Neural progenitor cell (in vitro differentiated cells): Measurements from ENCODE around the gene ITGA8.

Experiments used
- EZH2 ChIP-seq: fragments of 200-600 bp; sonication (generic); IDR thresholded peaks from 2 replicates; pipeline ENCODE4 v1.6.1; 2017; ENCODE audit warnings: antibody characterized with exemption, mild to moderate bottlenecking, moderate library complexity
- EZH2phosphoT487 ChIP-seq: fragments of 200-600 bp; sonication (generic); IDR thresholded peaks from 2 replicates; pipeline ENCODE4 v1.6.1; 2017; ENCODE audit warnings: antibody characterized with exemption
- TF ChIP-seq, protein P1 (sequence below): fragments of 200-600 bp; sonication (generic); IDR thresholded peaks from 2 replicates; pipeline ENCODE4 v1.5.1; 2017; ENCODE audit warnings: antibody characterized with exemption, mild to moderate bottlenecking

DNA sequence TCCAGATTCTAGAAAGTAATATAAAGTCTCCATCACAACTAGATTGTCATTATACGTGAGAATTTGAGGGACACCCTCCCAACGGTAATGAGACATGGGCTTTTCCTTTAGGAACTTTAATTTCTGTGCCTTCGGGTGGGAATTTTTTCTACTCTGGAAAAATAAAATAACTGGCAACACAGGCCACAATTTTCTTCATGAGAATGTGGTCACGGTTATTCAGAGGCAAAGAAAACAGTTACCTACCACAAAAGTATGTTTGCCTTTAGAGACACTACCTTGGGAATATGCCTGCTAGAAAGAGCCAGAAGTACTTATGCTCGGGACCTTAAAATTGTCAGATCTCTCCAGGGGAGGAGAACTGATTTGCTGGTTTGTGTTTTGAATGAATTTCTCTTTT, 99.4 kb downstream of the ITGA8 start:
- TF ChIP-seq, protein P1, sequence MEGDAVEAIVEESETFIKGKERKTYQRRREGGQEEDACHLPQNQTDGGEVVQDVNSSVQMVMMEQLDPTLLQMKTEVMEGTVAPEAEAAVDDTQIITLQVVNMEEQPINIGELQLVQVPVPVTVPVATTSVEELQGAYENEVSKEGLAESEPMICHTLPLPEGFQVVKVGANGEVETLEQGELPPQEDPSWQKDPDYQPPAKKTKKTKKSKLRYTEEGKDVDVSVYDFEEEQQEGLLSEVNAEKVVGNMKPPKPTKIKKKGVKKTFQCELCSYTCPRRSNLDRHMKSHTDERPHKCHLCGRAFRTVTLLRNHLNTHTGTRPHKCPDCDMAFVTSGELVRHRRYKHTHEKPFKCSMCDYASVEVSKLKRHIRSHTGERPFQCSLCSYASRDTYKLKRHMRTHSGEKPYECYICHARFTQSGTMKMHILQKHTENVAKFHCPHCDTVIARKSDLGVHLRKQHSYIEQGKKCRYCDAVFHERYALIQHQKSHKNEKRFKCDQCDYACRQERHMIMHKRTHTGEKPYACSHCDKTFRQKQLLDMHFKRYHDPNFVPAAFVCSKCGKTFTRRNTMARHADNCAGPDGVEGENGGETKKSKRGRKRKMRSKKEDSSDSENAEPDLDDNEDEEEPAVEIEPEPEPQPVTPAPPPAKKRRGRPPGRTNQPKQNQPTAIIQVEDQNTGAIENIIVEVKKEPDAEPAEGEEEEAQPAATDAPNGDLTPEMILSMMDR, result no peak
- no peak for TF ChIP-seq EZH2
- TF ChIP-seq EZH2phosphoT487, result no peak
